HCT116 (cell line): ENCODE results near the gene LCE6A. TPM values are rescaled to one million over a fixed set of nuclear protein-coding genes. Genes with fewer than 3 reads are reported as not detected.

Experiments
- ATAC-seq: fragments of 200-7000 bp; cut with Tn5 transposase; 2 replicates; pipeline ENCODE4 v1.9.1; 2020; ENCODE audit warnings: mild to moderate bottlenecking, moderate library complexity
- BruUV-seq: library from RNA; stranded (reverse); fragments of 400-500 nt; replicated peaks from 2 replicates; lab custom pipeline; 2021; lab: Mats Ljungman, UMichigan
- CTCF ChIA-PET: fragments of 300-600 bp; sonication (Branson Sonifier 250); formaldehyde crosslinking; loops from one replicate; lab custom pipeline; 2021; ENCODE audit warnings: antibody characterized with exemption; lab: Charles Lee
- POLR2A ChIA-PET: fragments of 300-600, 350-600 bp; sonication (Branson Sonifier 250); formaldehyde crosslinking; loops from one replicate; lab custom pipeline; 2021; ENCODE audit warnings: antibody characterized with exemption; lab: Charles Lee
- RAD21 ChIA-PET, 2 experiments: fragments of 300-600 bp; sonication (Branson Sonifier 250); formaldehyde crosslinking; loops; one replicate each; lab custom pipeline; 2023; ENCODE audit warnings: low total read pairs in 2 of 2; ENCODE audit not compliant: uncharacterized antibody in 2 of 2, unreplicated experiment in 2 of 2, low non-redundant PET in 1 of 2; lab: Charles Lee
- DNase-seq: peaks from one replicate; pipeline ENCODE4 v3.0.0-alpha.2; 2010; ENCODE audit warnings: low read depth, low spot score
- H2AFZ ChIP-seq: fragments of 200-600 bp; shearing (Covaris generic), sonication (generic); 2 replicates; pipeline ENCODE4 v1.6.1; 2017; ENCODE audit warnings: low read depth, mixed run types, mixed read lengths, antibody characterized with exemption, low read length; ENCODE audit not compliant: poor library complexity, severe bottlenecking
- H3K27ac ChIP-seq: 2 replicates; pipeline ENCODE4 v1.5.1; 2012; ENCODE audit warnings: low read depth, low read length
- H3K27me3 ChIP-seq: fragments of 200-600 bp; sonication (generic); 2 replicates; pipeline ENCODE4 v1.6.1; 2016; ENCODE audit warnings: mixed run types, low read length, mixed read lengths; ENCODE audit not compliant: insufficient read depth
- H3K36me3 ChIP-seq, 2 experiments: fragments of 200-500 bp in 1 of 2; fragments of 200-600 bp in 1 of 2; sonication (Bioruptor generic) in 1 of 2; sonication (generic) in 1 of 2; 2 replicates each; pipeline versions ENCODE4 v1.5.1 to v1.6.1; 2014 to 2016; ENCODE audit warnings: low read length in 2 of 2, inconsistent platforms in 1 of 2, mixed read lengths in 1 of 2, mixed run types in 1 of 2; ENCODE audit not compliant: insufficient read depth in 2 of 2, control insufficient read depth in 1 of 2
- H3K4me1 ChIP-seq, 2 experiments: fragments of 200-600 bp in 1 of 2; sonication (generic) in 1 of 2; 2 replicates each; pipeline versions ENCODE4 v1.5.1 to v1.6.1; 2012 to 2017; ENCODE audit warnings: low read length in 2 of 2, inconsistent platforms in 1 of 2, mild to moderate bottlenecking in 1 of 2, mixed read lengths in 1 of 2, mixed run types in 1 of 2, moderate library complexity in 1 of 2; ENCODE audit not compliant: insufficient read depth in 2 of 2, control insufficient read depth in 1 of 2
- H3K4me2 ChIP-seq: fragments of 200-600 bp; sonication (generic); 2 replicates; pipeline ENCODE4 v1.6.1; 2017; ENCODE audit warnings: mixed run types, low read length, mixed read lengths
- H3K4me3 ChIP-seq, 2 experiments: fragments of 200-600 bp in 1 of 2; sonication (generic) in 1 of 2; replicated peaks in 1 of 2; 2 replicates each; pipeline ENCODE4 v1.5.1; 2011 to 2016; ENCODE audit warnings: low read length in 2 of 2, control low read depth in 1 of 2, low read depth in 1 of 2, mild to moderate bottlenecking in 1 of 2, mixed read lengths in 1 of 2, mixed run types in 1 of 2
- H3K79me2 ChIP-seq: fragments of 200-600 bp; sonication (generic); 2 replicates; pipeline ENCODE4 v1.6.1; 2017; ENCODE audit warnings: mild to moderate bottlenecking, mixed run types, low read length, moderate library complexity, mixed read lengths; ENCODE audit not compliant: insufficient read depth
- H3K9ac ChIP-seq: fragments of 200-600 bp; sonication (generic); 2 replicates; pipeline ENCODE4 v1.6.1; 2016; ENCODE audit warnings: low read length, mixed read lengths
- H3K9me2 ChIP-seq: fragments of 200-600 bp; sonication (generic), shearing (Covaris generic); 2 replicates; pipeline ENCODE4 v1.6.1; 2017; ENCODE audit warnings: mixed run types, mild to moderate bottlenecking, moderate library complexity; ENCODE audit not compliant: insufficient read depth
- H3K9me3 ChIP-seq, 2 experiments: fragments of 200-500 bp in 1 of 2; fragments of 200-600 bp in 1 of 2; sonication (Bioruptor generic) in 1 of 2; sonication (generic) in 1 of 2; 2 replicates each; pipeline ENCODE4 v1.6.1; 2014 to 2017; ENCODE audit warnings: low read length in 2 of 2, mixed read lengths in 2 of 2, inconsistent platforms in 1 of 2, low read depth in 1 of 2, mild to moderate bottlenecking in 1 of 2, mixed run types in 1 of 2, moderate library complexity in 1 of 2; ENCODE audit not compliant: control insufficient read depth in 1 of 2, insufficient read depth in 1 of 2
- H4K20me1 ChIP-seq: fragments of 200-600 bp; sonication (generic), shearing (Covaris generic); 2 replicates; pipeline ENCODE4 v1.6.1; 2017; ENCODE audit warnings: mixed run types, mild to moderate bottlenecking, moderate library complexity; ENCODE audit not compliant: insufficient read depth
- CBX3 ChIP-seq: IDR thresholded peaks from 2 replicates; pipeline ENCODE4 v1.6.1; 2012; ENCODE audit warnings: low read depth
- EGR1 ChIP-seq: IDR thresholded peaks from 2 replicates; pipeline ENCODE4 v1.6.1; 2012; ENCODE audit warnings: low read depth
- ELF1 ChIP-seq: IDR thresholded peaks from 2 replicates; pipeline ENCODE4 v1.6.1; 2012; ENCODE audit warnings: low read depth, borderline replicate concordance
- EZH2 ChIP-seq: fragments of 200-600 bp; sonication (generic); IDR thresholded peaks from 2 replicates; pipeline ENCODE4 v1.6.1; 2017; ENCODE audit warnings: antibody characterized with exemption, mixed run types
- EZH2phosphoT487 ChIP-seq: fragments of 200-600 bp; IDR thresholded peaks from 2 replicates; pipeline ENCODE4 v1.6.1; 2018; ENCODE audit warnings: antibody characterized with exemption, borderline replicate concordance
- FOSL1 ChIP-seq: IDR thresholded peaks from 2 replicates; pipeline ENCODE4 v1.6.1; 2012; ENCODE audit warnings: low read depth
- JUND ChIP-seq: IDR thresholded peaks from 2 replicates; pipeline ENCODE4 v1.6.1; 2012
- POLR2A ChIP-seq: IDR thresholded peaks from 2 replicates; pipeline ENCODE4 v1.7.0; 2011; ENCODE audit warnings: borderline replicate concordance; ENCODE audit not compliant: insufficient read depth, insufficient read length; ENCODE audit errors: extremely low read depth
- RAD21 ChIP-seq: IDR thresholded peaks from 2 replicates; pipeline ENCODE4 v1.6.1; 2012; ENCODE audit warnings: low read depth, mild to moderate bottlenecking
- SIN3A ChIP-seq: IDR thresholded peaks from 2 replicates; pipeline ENCODE4 v1.6.1; 2012; ENCODE audit warnings: low read depth
- SP1 ChIP-seq: IDR thresholded peaks from 2 replicates; pipeline ENCODE4 v1.6.1; 2012; ENCODE audit warnings: low read depth
- SRF ChIP-seq: IDR thresholded peaks from 2 replicates; pipeline ENCODE4 v1.6.1; 2012; ENCODE audit warnings: low read depth
- TCF7L2 ChIP-seq: IDR thresholded peaks from 2 replicates; pipeline ENCODE4 v1.7.0; 2011; ENCODE audit warnings: borderline replicate concordance, inconsistent platforms; ENCODE audit not compliant: insufficient read depth, insufficient read length; ENCODE audit errors: extremely low read depth
- ZFX ChIP-seq: fragments of 450-650 bp; IDR thresholded peaks from 2 replicates; pipeline ENCODE4 v1.6.1; 2017
- ZNF274 ChIP-seq: fragments of 200-500 bp; sonication (Bioruptor generic); IDR thresholded peaks from 2 replicates; pipeline ENCODE4 v1.6.1; 2014; ENCODE audit warnings: mild to moderate bottlenecking, low read depth, low read length, inconsistent platforms
- intact Hi-C: fragments of 100-400 bp; cut with micrococcal nuclease; formaldehyde crosslinking; loops from 2 replicates; pipeline ENCODE4 v1.10.0; 2022
- total RNA-seq: library from RNA; stranded (reverse); gene quantifications from one replicate; pipeline ENCODE4 v1.2.1, GENCODE V29; 2021; ENCODE audit not compliant: unreplicated experiment
- TF ChIP-seq, protein P1 (sequence below): IDR thresholded peaks from 2 replicates; pipeline ENCODE4 v1.6.1; 2012
- TF ChIP-seq, protein P2 (sequence below): IDR thresholded peaks from 2 replicates; pipeline ENCODE4 v1.6.1; 2012
- TF ChIP-seq, protein P3 (sequence below), 3 experiments: fragments of 200-600 bp in 1 of 3; sonication (generic) in 1 of 3; IDR thresholded peaks in 2 of 3; conservative IDR thresholded peaks in 1 of 3; 2 replicates each; pipeline ENCODE4 v1.5.1; 2012 to 2017; ENCODE audit warnings: low read depth in 2 of 3, low read length in 2 of 3, antibody characterized with exemption in 1 of 3, borderline replicate concordance in 1 of 3, control low read depth in 1 of 3, mild to moderate bottlenecking in 1 of 3, mixed read lengths in 1 of 3, mixed run types in 1 of 3, moderate library complexity in 1 of 3; ENCODE audit not compliant: insufficient read depth in 1 of 3
- TF ChIP-seq, protein P4 (sequence below): IDR thresholded peaks from 2 replicates; pipeline ENCODE4 v1.6.1; 2012; ENCODE audit warnings: low read depth
- TF ChIP-seq, protein P5 (sequence below): IDR thresholded peaks from 2 replicates; pipeline ENCODE4 v1.6.1; 2011; ENCODE audit warnings: mild to moderate bottlenecking, low read length, moderate library complexity; ENCODE audit not compliant: insufficient replicate concordance; ENCODE audit errors: extremely low read depth

The LCE6A gene
- total RNA-seq, 1 experiment from 2014 or later = not detected

DNA sequence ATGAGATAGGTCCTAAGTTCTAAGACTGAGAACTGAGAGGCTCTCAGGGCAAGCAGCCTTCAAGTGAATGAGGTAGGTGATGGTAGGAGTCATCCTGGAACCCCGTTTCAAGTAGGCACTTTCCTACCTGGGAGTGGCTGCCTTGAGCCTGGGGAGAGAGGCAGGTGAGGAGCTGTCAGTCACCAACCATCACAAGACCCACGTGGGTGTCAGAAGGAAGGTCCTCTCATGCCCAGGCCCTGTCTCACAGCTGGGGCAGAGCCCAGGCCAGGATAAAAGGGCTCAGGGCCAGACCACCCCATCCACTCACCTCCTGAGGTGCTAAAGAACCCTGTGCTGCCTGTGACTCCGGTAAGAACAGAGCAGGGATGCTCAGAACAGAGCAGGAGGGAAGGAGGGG, 46.2 kb upstream of the LCE6A start, which contains the start of gene LCE1D:
Gene LCE1D, plus strand, starts transcription at position 301 of the 400 bp plus-strand sequence. CDS start 1,074 bp downstream, outside the sequence.
- H3K9ac ChIP-seq = no peak within 1 kb of the TSS
- H3K4me3 ChIP-seq = no peak within 1 kb of the TSS
- H3K27me3 ChIP-seq = peaks cover 20% of the 10 kb centered on the region
- no peak within 1 kb of the TSS for H3K27ac ChIP-seq
- no peak within 1 kb of the TSS for H2AFZ ChIP-seq
- H3K9me3 ChIP-seq = no peaks in the 10 kb centered on the region
- TF ChIP-seq POLR2A (no peak), EZH2phosphoT487 (no peak), CBX3 (no peak), ZNF274 (no peak), FOSL1 (no peak), TCF7L2 (no peak), SIN3A (no peak), EGR1 (no peak), SP1 (no peak), RAD21 (no peak), ELF1 (no peak), JUND (no peak), SRF (no peak), ZFX (no peak), EZH2 (no peak)
- TF ChIP-seq, protein P1, sequence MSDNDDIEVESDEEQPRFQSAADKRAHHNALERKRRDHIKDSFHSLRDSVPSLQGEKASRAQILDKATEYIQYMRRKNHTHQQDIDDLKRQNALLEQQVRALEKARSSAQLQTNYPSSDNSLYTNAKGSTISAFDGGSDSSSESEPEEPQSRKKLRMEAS = no peak
- TF ChIP-seq, protein P2, sequence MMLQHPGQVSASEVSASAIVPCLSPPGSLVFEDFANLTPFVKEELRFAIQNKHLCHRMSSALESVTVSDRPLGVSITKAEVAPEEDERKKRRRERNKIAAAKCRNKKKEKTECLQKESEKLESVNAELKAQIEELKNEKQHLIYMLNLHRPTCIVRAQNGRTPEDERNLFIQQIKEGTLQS = no peak
- TF ChIP-seq, protein P3, sequence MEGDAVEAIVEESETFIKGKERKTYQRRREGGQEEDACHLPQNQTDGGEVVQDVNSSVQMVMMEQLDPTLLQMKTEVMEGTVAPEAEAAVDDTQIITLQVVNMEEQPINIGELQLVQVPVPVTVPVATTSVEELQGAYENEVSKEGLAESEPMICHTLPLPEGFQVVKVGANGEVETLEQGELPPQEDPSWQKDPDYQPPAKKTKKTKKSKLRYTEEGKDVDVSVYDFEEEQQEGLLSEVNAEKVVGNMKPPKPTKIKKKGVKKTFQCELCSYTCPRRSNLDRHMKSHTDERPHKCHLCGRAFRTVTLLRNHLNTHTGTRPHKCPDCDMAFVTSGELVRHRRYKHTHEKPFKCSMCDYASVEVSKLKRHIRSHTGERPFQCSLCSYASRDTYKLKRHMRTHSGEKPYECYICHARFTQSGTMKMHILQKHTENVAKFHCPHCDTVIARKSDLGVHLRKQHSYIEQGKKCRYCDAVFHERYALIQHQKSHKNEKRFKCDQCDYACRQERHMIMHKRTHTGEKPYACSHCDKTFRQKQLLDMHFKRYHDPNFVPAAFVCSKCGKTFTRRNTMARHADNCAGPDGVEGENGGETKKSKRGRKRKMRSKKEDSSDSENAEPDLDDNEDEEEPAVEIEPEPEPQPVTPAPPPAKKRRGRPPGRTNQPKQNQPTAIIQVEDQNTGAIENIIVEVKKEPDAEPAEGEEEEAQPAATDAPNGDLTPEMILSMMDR (IDR thresholded peaks at IDR 0.05 in 2 of 3, conservative IDR thresholded peaks at IDR 0.05 in 1 of 3; ENCODE audit: borderline replicate concordance in 1 of 3, insufficient read depth in 1 of 3, low read depth in 2 of 3, low read length in 2 of 3) = no peak
- TF ChIP-seq, protein P4, sequence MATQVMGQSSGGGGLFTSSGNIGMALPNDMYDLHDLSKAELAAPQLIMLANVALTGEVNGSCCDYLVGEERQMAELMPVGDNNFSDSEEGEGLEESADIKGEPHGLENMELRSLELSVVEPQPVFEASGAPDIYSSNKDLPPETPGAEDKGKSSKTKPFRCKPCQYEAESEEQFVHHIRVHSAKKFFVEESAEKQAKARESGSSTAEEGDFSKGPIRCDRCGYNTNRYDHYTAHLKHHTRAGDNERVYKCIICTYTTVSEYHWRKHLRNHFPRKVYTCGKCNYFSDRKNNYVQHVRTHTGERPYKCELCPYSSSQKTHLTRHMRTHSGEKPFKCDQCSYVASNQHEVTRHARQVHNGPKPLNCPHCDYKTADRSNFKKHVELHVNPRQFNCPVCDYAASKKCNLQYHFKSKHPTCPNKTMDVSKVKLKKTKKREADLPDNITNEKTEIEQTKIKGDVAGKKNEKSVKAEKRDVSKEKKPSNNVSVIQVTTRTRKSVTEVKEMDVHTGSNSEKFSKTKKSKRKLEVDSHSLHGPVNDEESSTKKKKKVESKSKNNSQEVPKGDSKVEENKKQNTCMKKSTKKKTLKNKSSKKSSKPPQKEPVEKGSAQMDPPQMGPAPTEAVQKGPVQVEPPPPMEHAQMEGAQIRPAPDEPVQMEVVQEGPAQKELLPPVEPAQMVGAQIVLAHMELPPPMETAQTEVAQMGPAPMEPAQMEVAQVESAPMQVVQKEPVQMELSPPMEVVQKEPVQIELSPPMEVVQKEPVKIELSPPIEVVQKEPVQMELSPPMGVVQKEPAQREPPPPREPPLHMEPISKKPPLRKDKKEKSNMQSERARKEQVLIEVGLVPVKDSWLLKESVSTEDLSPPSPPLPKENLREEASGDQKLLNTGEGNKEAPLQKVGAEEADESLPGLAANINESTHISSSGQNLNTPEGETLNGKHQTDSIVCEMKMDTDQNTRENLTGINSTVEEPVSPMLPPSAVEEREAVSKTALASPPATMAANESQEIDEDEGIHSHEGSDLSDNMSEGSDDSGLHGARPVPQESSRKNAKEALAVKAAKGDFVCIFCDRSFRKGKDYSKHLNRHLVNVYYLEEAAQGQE = no peak
- TF ChIP-seq, protein P5, sequence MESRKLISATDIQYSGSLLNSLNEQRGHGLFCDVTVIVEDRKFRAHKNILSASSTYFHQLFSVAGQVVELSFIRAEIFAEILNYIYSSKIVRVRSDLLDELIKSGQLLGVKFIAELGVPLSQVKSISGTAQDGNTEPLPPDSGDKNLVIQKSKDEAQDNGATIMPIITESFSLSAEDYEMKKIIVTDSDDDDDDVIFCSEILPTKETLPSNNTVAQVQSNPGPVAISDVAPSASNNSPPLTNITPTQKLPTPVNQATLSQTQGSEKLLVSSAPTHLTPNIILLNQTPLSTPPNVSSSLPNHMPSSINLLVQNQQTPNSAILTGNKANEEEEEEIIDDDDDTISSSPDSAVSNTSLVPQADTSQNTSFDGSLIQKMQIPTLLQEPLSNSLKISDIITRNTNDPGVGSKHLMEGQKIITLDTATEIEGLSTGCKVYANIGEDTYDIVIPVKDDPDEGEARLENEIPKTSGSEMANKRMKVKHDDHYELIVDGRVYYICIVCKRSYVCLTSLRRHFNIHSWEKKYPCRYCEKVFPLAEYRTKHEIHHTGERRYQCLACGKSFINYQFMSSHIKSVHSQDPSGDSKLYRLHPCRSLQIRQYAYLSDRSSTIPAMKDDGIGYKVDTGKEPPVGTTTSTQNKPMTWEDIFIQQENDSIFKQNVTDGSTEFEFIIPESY = no peak
- H4K20me1 ChIP-seq = no peaks in the 10 kb centered on the region
- H3K36me3 ChIP-seq = no peaks in the 10 kb centered on the region
- no peak within 1 kb of the TSS for H3K4me2 ChIP-seq
- no peaks in the 10 kb centered on the region for H3K9me2 ChIP-seq
- no TSS peak for BruUV-seq
- no peak for ATAC-seq
- ChIA-PET POLR2A (no interaction called here), CTCF (no interaction called here), RAD21 (no interaction called here)
- H3K4me1 ChIP-seq = no peaks in the 10 kb centered on the region
- intact Hi-C loops = no loop called here
- no peaks in the 10 kb centered on the region for H3K79me2 ChIP-seq
- DNase-seq = no peak
